GM20000 (cell line): Measurements from ENCODE around the gene TPP1.

Experiments used
- DNase-seq: peaks from one replicate; pipeline ENCODE4 v3.0.0; 2012; ENCODE audit warnings: low spot score
- TF ChIP-seq, protein P1 (sequence below): IDR thresholded peaks from 2 replicates; pipeline ENCODE4 v1.5.1; 2012; ENCODE audit warnings: mild to moderate bottlenecking, control low read depth; ENCODE audit errors: extremely low read depth, missing control alignments

The TPP1 gene

DNA sequence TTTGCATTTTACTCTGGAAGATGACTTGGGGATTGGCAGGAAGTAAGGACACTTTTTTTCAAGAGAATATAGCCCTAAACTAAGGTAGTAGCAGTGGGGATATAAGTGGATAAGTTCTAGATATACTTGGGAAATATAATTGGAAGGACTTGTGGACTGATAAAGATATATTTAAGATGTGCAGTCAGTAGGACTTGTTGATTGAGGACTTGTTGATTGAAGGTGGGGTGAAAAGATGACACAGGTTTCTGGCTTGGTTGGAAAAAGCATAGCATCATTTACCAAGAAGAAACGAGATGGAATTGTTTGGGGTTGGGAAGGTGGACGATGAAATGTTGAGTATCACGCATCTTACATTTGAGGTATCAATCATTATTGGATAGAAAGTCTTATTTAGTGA lies 5.7 kb downstream of the TPP1 start:
- TF ChIP-seq, protein P1, sequence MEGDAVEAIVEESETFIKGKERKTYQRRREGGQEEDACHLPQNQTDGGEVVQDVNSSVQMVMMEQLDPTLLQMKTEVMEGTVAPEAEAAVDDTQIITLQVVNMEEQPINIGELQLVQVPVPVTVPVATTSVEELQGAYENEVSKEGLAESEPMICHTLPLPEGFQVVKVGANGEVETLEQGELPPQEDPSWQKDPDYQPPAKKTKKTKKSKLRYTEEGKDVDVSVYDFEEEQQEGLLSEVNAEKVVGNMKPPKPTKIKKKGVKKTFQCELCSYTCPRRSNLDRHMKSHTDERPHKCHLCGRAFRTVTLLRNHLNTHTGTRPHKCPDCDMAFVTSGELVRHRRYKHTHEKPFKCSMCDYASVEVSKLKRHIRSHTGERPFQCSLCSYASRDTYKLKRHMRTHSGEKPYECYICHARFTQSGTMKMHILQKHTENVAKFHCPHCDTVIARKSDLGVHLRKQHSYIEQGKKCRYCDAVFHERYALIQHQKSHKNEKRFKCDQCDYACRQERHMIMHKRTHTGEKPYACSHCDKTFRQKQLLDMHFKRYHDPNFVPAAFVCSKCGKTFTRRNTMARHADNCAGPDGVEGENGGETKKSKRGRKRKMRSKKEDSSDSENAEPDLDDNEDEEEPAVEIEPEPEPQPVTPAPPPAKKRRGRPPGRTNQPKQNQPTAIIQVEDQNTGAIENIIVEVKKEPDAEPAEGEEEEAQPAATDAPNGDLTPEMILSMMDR = no peak

DNA sequence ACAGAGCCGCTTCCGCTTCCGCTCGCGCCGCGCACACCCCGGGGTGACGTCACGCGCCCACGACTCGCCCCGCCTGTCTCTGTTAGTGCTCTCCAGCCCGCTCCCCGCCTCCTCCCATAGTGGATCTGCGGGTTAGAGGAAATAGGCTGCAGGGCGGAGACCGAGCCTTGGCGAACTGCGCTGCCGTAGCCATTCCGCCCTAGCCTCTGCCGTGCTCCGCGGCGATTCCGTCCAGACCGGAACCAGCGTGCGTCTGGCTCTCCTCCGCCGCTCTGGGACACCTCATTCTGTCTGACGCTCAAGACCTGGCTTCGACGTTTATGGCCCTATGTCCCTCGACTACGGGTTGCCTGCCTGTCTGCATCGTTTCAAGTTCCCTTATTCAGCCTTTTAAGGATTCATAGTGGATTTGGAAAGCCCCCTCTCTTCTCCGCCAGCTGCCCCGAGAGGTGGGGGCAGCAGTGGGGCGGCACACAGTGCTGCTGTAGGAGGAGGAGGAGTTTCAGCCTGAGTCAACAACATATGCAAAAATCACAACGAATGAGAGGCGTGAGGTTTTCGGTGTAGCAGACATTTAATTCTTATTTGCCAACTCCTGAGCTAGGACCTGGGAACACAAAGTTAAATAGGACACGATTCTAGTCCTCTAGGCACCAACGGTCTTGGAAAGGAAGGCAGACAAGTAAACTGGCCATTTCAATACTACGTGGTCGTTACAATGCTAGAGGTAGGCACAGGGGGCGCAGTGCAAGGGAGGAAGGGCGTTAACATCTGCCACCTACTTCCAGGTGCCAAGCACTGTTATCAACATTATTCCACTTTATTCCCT lies 6.8 kb downstream of the TPP1 start, which contains the start of gene TAF10:
Gene TAF10, minus strand, starts transcription at position 4 of the 829 bp plus-strand sequence. CDS start 27 bp downstream, outside the sequence.
- peak; percentile 91 for DNase-seq
- TF ChIP-seq, protein P1 = peak; percentile 32

More for the DNA sequence above, 5.7 kb downstream of the TPP1 start:
- DNase-seq = no peak

DNA sequence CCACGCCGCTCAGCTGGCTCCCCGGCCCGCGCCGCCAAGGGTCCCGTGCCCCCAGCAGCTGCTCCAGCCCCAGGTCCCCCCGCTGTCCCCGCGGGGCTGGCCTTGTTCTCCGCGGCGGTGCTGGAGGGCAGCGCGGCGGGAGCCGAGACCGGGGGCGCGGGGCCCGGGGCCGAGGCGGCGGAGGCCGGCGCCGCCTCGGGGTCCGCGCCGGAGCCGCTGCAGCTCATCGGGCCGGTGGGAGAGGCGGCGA lies 7.3 kb downstream of the TPP1 start:
- TF ChIP-seq, protein P1 = no peak
- no peak for DNase-seq

DNA sequence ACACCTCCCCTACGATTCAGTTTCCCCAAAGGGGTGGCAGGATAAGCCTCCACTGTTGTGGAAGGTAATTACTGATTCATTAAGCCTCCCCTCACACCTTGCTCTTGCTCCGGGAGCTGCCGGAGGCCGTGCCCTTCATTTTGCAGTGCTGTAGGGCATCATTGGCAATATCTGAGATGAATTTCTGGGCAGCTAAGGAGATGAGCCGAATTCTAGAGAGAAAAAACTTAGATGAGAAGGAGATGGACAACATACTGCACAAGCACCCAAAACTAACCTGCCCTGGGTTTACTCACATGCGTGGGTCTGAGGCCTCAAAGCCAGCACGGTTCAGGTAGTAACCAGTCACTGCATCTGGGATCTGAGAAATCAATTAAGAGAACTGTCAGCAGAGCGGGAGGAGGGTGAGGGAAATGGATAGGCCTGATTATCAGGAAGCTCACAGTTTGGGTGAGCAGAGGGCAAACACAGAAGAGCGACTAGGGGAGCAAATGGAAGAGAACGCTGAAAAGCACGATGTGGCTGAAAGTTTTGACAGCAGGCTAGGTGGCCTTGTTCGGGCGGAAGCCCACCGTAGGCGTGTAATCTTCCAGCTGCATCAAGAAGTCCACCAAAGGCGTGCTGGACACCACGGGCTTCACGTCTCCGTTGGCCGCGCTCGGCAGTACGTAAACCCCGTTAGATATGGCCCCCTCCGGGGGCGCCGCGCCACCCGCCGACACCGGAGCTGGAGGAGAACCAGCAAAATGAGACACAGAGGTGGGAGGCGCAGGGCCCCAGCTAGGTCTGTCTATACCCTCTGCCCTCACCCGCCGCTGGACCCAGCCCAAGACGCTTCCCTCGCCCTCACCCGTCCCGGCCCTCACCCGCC lies 7.9 kb downstream of the TPP1 start:
- TF ChIP-seq, protein P1 = no peak
- DNase-seq = no peak

DNA sequence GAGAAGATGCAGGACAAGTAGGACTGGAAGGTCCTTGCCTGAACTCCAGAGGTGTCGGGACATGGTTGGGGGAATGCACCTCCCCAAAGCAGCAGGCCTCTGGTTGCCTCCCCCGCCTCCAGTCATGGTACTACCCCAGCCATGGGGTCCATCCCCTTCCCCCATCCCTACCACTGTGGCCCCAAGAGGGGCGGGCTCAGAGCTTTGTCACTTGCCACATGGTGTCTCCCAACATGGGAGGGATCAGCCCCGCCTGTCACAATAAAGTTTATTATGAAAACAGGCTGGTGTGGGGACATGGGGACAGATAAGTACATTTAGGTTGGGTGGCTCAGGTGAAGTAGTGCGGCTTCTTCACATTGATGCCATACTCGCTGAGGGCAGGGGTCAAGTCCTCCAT lies 8.6 kb downstream of the TPP1 start:
- DNase-seq = no peak
- TF ChIP-seq, protein P1 = no peak

DNA sequence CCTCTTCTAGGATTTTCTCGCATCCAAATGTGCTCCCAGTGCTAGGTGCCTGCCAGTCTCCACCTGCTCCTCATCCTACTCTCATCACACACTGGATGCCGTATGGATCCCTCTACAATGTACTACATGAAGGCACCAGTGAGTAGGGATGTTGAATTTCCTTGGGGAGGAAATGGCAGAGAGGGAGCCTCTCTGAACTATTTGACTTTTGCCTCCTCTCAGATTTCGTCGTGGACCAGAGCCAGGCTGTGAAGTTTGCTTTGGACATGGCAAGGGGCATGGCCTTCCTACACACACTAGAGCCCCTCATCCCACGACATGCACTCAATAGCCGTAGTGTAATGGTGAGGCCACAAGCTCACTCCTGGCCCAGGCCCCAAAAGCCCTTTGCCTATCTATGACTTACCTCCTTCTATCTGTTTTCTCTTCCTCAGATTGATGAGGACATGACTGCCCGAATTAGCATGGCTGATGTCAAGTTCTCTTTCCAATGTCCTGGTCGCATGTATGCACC lies 9.7 kb downstream of the TPP1 start:
- TF ChIP-seq, protein P1 = no peak
- no peak for DNase-seq
